K562 (cell line): Measurements from ENCODE around the gene ATP2B1. TPM values are rescaled to one million over a fixed set of nuclear protein-coding genes. Genes with fewer than 3 reads are reported as not detected.

Source experiments
- ATAC-seq: fragments of 200-7000 bp; cut with Tn5 transposase; 3 replicates; pipeline ENCODE4 v1.9.1; 2020; ENCODE audit warnings: moderate library complexity
- BruUV-seq: library from RNA; stranded (reverse); fragments of 400-500 nt; replicated peaks from 2 replicates; lab custom pipeline; 2021; lab: Mats Ljungman, UMichigan
- CTCF ChIA-PET: fragments of 300-600 bp; formaldehyde crosslinking; extraction: SDS; loops from one replicate; lab custom pipeline; 2021; ENCODE audit warnings: low intra/inter-chr PET ratio; lab: Yijun Ruan, JAX
- POLR2A ChIA-PET: fragments of 300-600, 350-650 bp; sonication (Branson Sonifier 250); formaldehyde crosslinking; extraction: SDS; loops from one replicate; lab custom pipeline; 2021; ENCODE audit warnings: antibody characterized with exemption, inconsistent platforms; lab: Yijun Ruan, JAX
- DNase-seq, 4 experiments: peaks; one replicate each; pipeline versions ENCODE4 v3.0.0 to v3.0.0-alpha.2; 2011 to 2018; ENCODE audit warnings: low spot score in 3 of 4, mixed read lengths in 3 of 4; ENCODE audit errors: extremely low read depth in 1 of 4
- FAIRE-seq: peaks from 2 replicates; lab custom pipeline; 2011; peaks lifted over from hg19 to GRCh38; lab: Jason Lieb, UNC
- H2AFZ ChIP-seq: 2 replicates; pipeline ENCODE4 v1.6.0; 2011; ENCODE audit warnings: low read depth, low read length, control low read depth, inconsistent platforms
- H3K27ac ChIP-seq: fragments of 200-600 bp; 3 replicates; pipeline ENCODE4 v1.8.0; 2011; ENCODE audit warnings: low read depth, mild to moderate bottlenecking, control low read depth, inconsistent platforms, low read length, moderate library complexity, mixed read lengths; ENCODE audit errors: extremely low read depth
- H3K27me3 ChIP-seq, 2 experiments: fragments of 300-600 bp in 1 of 2; 2 replicates in 1 of 2; 3 replicates in 1 of 2; pipeline versions ENCODE4 v1.6.0 to v1.8.0; 2011; ENCODE audit warnings: inconsistent platforms in 2 of 2, low read length in 2 of 2, mild to moderate bottlenecking in 1 of 2, mixed read lengths in 1 of 2, moderate library complexity in 1 of 2; ENCODE audit not compliant: control insufficient read depth in 2 of 2, insufficient read depth in 2 of 2
- H3K36me3 ChIP-seq: fragments of 300-600 bp; 3 replicates; pipeline ENCODE4 v1.8.0; 2011; ENCODE audit warnings: mild to moderate bottlenecking, low read length, inconsistent platforms; ENCODE audit not compliant: control insufficient read depth, insufficient read depth
- H3K4me1 ChIP-seq, 2 experiments: fragments of 200-600 bp in 1 of 2; replicated peaks in 1 of 2; 2 replicates in 1 of 2; 3 replicates in 1 of 2; pipeline versions ENCODE4 v1.5.1 to v1.8.0; 2011; ENCODE audit warnings: inconsistent platforms in 2 of 2, low read length in 2 of 2, mild to moderate bottlenecking in 1 of 2, mixed read lengths in 1 of 2, moderate library complexity in 1 of 2; ENCODE audit not compliant: control insufficient read depth in 2 of 2, insufficient read depth in 2 of 2
- H3K4me2 ChIP-seq: 2 replicates; pipeline ENCODE4 v1.6.1; 2011; ENCODE audit warnings: low read length, control low read depth, inconsistent platforms, mixed read lengths; ENCODE audit not compliant: insufficient read depth
- H3K4me3 ChIP-seq: fragments of 200-600 bp; sonication (generic), shearing (Covaris generic); 2 replicates; pipeline ENCODE4 v1.5.1; 2016; ENCODE audit warnings: control low read depth, inconsistent platforms
- H3K79me2 ChIP-seq: fragments of 200-600 bp; 3 replicates; pipeline ENCODE4 v1.8.0; 2011; ENCODE audit warnings: low read length, inconsistent platforms; ENCODE audit not compliant: control insufficient read depth, insufficient read depth
- H3K9ac ChIP-seq, 2 experiments: 2 replicates each; pipeline versions ENCODE4 v1.6.0 to v1.6.1; 2011; ENCODE audit warnings: low read depth in 2 of 2, low read length in 2 of 2, control low read depth in 1 of 2, inconsistent platforms in 1 of 2, mild to moderate bottlenecking in 1 of 2, mixed read lengths in 1 of 2; ENCODE audit not compliant: insufficient read depth in 1 of 2
- H3K9me1 ChIP-seq: one replicate; pipeline ENCODE4 v1.6.0; 2011; ENCODE audit warnings: inconsistent platforms, mild to moderate bottlenecking, low read length, moderate library complexity; ENCODE audit not compliant: control insufficient read depth, insufficient read depth
- H3K9me3 ChIP-seq: replicated peaks from 2 replicates; pipeline ENCODE4 v1.5.1; 2011; ENCODE audit warnings: low read depth, low read length, inconsistent platforms; ENCODE audit not compliant: control insufficient read depth, insufficient read depth
- H4K20me1 ChIP-seq: replicated peaks from 2 replicates; pipeline ENCODE4 v1.6.1; 2011; ENCODE audit warnings: low read length, inconsistent platforms, mixed read lengths; ENCODE audit not compliant: control insufficient read depth, insufficient read depth
- BRF1 ChIP-seq: IDR thresholded peaks from 3 replicates; pipeline ENCODE4 v1.6.1; 2011; ENCODE audit warnings: borderline replicate concordance, mild to moderate bottlenecking; ENCODE audit not compliant: insufficient read length; ENCODE audit errors: extremely low read depth
- GATA2 ChIP-seq: sonication (generic); formaldehyde crosslinking; IDR thresholded peaks from 2 replicates; pipeline ENCODE4 v1.4.0; 2020; ENCODE audit warnings: mild to moderate bottlenecking, missing genetic modification reagents
- HDAC3 ChIP-seq: fragments of 450-650 bp; IDR thresholded peaks from 2 replicates; pipeline ENCODE4 v1.6.1; 2018; ENCODE audit warnings: borderline replicate concordance, mild to moderate bottlenecking, moderate library complexity; ENCODE audit not compliant: partially characterized antibody
- HNRNPL ChIP-seq: fragments of 200-400 bp; formaldehyde crosslinking; IDR thresholded peaks from 2 replicates; pipeline ENCODE4 v1.6.1; 2017; ENCODE audit warnings: low read depth, mild to moderate bottlenecking, low read length
- L3MBTL2 ChIP-seq: fragments of 450-650 bp; IDR thresholded peaks from 2 replicates; pipeline ENCODE4 v1.6.1; 2016; ENCODE audit warnings: mild to moderate bottlenecking, moderate library complexity
- RBM22 ChIP-seq: fragments of 200-400 bp; formaldehyde crosslinking; IDR thresholded peaks from 2 replicates; pipeline ENCODE4 v1.6.1; 2018; ENCODE audit warnings: low read length, low read depth; ENCODE audit not compliant: poor library complexity, severe bottlenecking
- WGBS: fragments of 100-300 bp; shearing (Covaris generic); methylation state at CpG from one replicate; pipeline ENCODE4 v1.1.6; 2016; ENCODE audit warnings: low coverage, mixed read lengths; ENCODE audit not compliant: insufficient coverage; ENCODE audit errors: missing lambda C conversion rate; 5-methylcytosine and 5-hydroxymethylcytosine counted together
- in situ Hi-C: fragments of 300-500 bp; cut with MboI; formaldehyde crosslinking; loops from 4 replicates; pipeline ENCODE4 v1.15.0; 2018; ENCODE audit warnings: inconsistent platforms, mixed read lengths
- intact Hi-C: fragments of 100-400 bp; cut with micrococcal nuclease; formaldehyde crosslinking; loops from 2 replicates; pipeline ENCODE4 v1.14.2; 2022
- polyA plus RNA-seq, 8 experiments: library from polyadenylated mRNA; depleted of rRNA in 4 of 8; stranded (reverse) in 5 of 8; unstranded in 3 of 8; fragments of >200 nt; fragmentation: Nextera tagmentation in 2 of 8; fragmentation: Illumina TruSeq in 1 of 8; extraction: Ambion mirVana in 2 of 8; extraction: Trizol in 1 of 8; gene quantifications; 2 replicates each; pipeline versions ENCODE4 v1.2.1 to v1.2.3, GENCODE V29; 2011 to 2014; ENCODE audit warnings: inconsistent platforms in 1 of 8, missing spikeins in 1 of 8
- total RNA-seq, 7 experiments: library from RNA; depleted of rRNA in 6 of 7; stranded (reverse); fragments of >200 nt in 6 of 7; fragmentation: Illumina TruSeq in 2 of 7; extraction: Trizol in 2 of 7; gene quantifications; 2 replicates each; pipeline versions ENCODE4 v1.2.1 to v1.2.3, GENCODE V29; 2011 to 2021; ENCODE audit warnings: low replicate concordance in 1 of 7
- TF ChIP-seq, protein P1 (sequence below): sonication (generic); formaldehyde crosslinking; IDR thresholded peaks from 2 replicates; pipeline ENCODE4 v1.8.1; 2023; ENCODE audit warnings: mild to moderate bottlenecking, missing genetic modification reagents, moderate library complexity
- TF ChIP-seq, protein P2 (sequence below): fragments of 450-650 bp; conservative IDR thresholded peaks from 2 replicates; pipeline ENCODE4 v1.6.1; 2016; ENCODE audit warnings: missing genetic modification characterization, low read depth, mild to moderate bottlenecking, missing compliant biosample characterization, moderate library complexity
- TF ChIP-seq, protein P3 (sequence below): conservative IDR thresholded peaks from 2 replicates; pipeline ENCODE4 v1.6.1; 2011; ENCODE audit warnings: low read depth, mild to moderate bottlenecking, low read length; ENCODE audit not compliant: control insufficient read depth
- TF ChIP-seq, protein P4 (sequence below), 2 experiments: IDR thresholded peaks; 2 replicates each; pipeline ENCODE4 v1.6.1; 2012; ENCODE audit warnings: improper control_type of control experiment in 2 of 2, low read depth in 2 of 2, low read length in 2 of 2, borderline replicate concordance in 1 of 2

ATP2B1 gene
- total and polyA plus RNA-seq, 9 of the 15 experiments (the other 6 are each of a cell fraction or from before 2014, with no cell fraction given): 8.6 to 39.0 (median 27.8) TPM

DNA sequence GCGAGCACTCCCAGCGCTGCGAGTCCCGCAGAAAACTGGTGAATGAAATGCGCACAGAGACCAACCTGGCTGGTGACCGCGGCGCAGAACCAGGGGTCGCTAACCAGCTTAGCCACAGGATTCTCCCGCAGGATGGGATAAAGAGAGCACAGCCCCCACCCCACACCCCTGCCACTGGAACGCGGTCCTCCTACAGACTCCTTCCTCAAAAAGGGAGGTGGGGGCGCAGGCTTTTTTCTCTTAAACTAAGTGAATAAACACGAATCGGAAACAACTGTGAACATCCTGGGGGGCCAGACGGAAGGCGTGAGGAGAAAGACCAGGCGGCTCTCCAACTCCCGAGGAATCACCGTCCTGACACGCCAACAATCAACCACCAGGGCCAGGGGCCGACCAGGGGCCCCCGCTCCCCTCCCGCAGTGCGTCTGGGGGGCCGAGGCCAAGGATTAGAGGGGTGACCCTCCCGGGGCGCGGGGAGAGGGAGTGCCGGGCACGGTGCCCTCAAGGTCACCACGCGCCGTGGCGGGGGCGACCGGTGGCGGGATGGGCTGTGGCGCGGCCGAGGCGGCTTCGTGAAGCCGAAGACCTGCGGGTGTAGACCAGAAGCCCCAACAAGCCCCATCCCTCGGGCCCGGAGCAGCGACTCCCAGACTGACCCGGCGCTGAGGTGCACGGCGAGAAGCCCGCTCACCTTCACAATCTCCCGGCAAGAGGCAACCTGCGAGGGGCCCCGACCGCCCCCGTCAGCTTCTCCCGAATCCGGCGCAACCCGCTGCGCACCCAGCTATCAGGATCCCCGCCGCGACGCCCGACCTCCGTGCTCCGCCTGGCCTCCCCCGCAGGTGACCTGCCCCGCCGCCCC lies 704 bp downstream of the ATP2B1 start:
- Histone ChIP-seq H2AFZ (peak overlapping the region; percentile 61), H4K20me1 (peaks cover 13% of the 10 kb centered on the region; the same call in 1 of the 2 replicates), H3K9me1 (no peaks in the 10 kb centered on the region), H3K9me3 (no peaks in the 10 kb centered on the region), H3K4me3 (peak overlapping the region; percentile 75), H3K9ac (peak overlapping the region; percentile 82 to 99), H3K27ac (peak overlapping the region; percentile 94), H3K27me3 (no peaks in the 10 kb centered on the region), H3K36me3 (no peaks in the 10 kb centered on the region), H3K4me2 (peak overlapping the region; percentile 90), H3K79me2 (peaks cover 53% of the 10 kb centered on the region), H3K4me1 (peaks cover 12 to 26% of the 10 kb centered on the region in 2 experiments; a peak in 4 of 5 replicates)
- FAIRE-seq (peak; percentile 46), ATAC-seq (peak; percentile 15), DNase-seq (peak; percentile 49 to 65 (median 58))
- CTCF ChIA-PET: no interaction called here
- in situ Hi-C loops (no loop called here), intact Hi-C loops (loop anchor here (2.0 kb wide), 2 partner anchors 43 to 165 kb away; no protein-coding TSS in a partner anchor)
- POLR2A ChIA-PET: interaction anchor here (0.9 to 1.9 kb wide), 6 partner anchors 9 to 116 kb away, joined by 3 to 12 read pairs (median 4); no protein-coding TSS in a partner anchor
- WGBS: 0% methylated on average over 37 of the region's 73 CpGs
- BruUV-seq: no TSS peak
- TF ChIP-seq RBM22 (peak; percentile 25), GATA2 (CRISPR knock-in tag) (no peak), HDAC3 (no peak), BRF1 (no peak), HNRNPL (peak; percentile 56; the same call in 1 of the 2 replicates), L3MBTL2 (0 out of 2 replicates have a peak, but pooled peaks have one; percentile 24)
- TF ChIP-seq, protein P1, sequence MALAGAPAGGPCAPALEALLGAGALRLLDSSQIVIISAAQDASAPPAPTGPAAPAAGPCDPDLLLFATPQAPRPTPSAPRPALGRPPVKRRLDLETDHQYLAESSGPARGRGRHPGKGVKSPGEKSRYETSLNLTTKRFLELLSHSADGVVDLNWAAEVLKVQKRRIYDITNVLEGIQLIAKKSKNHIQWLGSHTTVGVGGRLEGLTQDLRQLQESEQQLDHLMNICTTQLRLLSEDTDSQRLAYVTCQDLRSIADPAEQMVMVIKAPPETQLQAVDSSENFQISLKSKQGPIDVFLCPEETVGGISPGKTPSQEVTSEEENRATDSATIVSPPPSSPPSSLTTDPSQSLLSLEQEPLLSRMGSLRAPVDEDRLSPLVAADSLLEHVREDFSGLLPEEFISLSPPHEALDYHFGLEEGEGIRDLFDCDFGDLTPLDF (CRISPR knock-in tag): peak; percentile 32; the same call in 1 of the 2 replicates
- TF ChIP-seq, protein P2, sequence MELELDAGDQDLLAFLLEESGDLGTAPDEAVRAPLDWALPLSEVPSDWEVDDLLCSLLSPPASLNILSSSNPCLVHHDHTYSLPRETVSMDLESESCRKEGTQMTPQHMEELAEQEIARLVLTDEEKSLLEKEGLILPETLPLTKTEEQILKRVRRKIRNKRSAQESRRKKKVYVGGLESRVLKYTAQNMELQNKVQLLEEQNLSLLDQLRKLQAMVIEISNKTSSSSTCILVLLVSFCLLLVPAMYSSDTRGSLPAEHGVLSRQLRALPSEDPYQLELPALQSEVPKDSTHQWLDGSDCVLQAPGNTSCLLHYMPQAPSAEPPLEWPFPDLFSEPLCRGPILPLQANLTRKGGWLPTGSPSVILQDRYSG (tag): no peak
- TF ChIP-seq, protein P3, sequence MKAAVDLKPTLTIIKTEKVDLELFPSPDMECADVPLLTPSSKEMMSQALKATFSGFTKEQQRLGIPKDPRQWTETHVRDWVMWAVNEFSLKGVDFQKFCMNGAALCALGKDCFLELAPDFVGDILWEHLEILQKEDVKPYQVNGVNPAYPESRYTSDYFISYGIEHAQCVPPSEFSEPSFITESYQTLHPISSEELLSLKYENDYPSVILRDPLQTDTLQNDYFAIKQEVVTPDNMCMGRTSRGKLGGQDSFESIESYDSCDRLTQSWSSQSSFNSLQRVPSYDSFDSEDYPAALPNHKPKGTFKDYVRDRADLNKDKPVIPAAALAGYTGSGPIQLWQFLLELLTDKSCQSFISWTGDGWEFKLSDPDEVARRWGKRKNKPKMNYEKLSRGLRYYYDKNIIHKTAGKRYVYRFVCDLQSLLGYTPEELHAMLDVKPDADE: 0 out of 2 replicates have a peak, but pooled peaks have one; percentile 52
- TF ChIP-seq, protein P4, sequence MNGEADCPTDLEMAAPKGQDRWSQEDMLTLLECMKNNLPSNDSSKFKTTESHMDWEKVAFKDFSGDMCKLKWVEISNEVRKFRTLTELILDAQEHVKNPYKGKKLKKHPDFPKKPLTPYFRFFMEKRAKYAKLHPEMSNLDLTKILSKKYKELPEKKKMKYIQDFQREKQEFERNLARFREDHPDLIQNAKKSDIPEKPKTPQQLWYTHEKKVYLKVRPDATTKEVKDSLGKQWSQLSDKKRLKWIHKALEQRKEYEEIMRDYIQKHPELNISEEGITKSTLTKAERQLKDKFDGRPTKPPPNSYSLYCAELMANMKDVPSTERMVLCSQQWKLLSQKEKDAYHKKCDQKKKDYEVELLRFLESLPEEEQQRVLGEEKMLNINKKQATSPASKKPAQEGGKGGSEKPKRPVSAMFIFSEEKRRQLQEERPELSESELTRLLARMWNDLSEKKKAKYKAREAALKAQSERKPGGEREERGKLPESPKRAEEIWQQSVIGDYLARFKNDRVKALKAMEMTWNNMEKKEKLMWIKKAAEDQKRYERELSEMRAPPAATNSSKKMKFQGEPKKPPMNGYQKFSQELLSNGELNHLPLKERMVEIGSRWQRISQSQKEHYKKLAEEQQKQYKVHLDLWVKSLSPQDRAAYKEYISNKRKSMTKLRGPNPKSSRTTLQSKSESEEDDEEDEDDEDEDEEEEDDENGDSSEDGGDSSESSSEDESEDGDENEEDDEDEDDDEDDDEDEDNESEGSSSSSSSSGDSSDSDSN (IDR thresholded peaks at IDR 0.05; ENCODE audit: borderline replicate concordance in 1 of 2, low read depth in 2 of 2, low read length in 2 of 2): 0 out of 4 replicates have a peak, but pooled peaks of 1 of the 2 experiments have one; percentile 16
